Esophagus squamous epithelium (tissue), 5 donors: ENCODE measurements around the gene KCNAB1. TPM values are rescaled to one million over a fixed set of nuclear protein-coding genes. Genes with fewer than 3 reads are reported as not detected.

Experiments used
- DNase-seq: peaks from one replicate; lab custom pipeline; 2025; lab: John Stamatoyannopoulos, UW
- H3K27ac ChIP-seq, 4 donors: fragments of 200-600 bp; sonication (generic); one replicate each; pipeline ENCODE4 v1.5.1; 2016 to 2019; ENCODE audit warnings: mild to moderate bottlenecking in 1 of 4
- H3K27me3 ChIP-seq, 4 donors: fragments of 200-600 bp; sonication (generic); 1 replicate in 3 of 4; 2 replicates in 1 of 4; pipeline versions ENCODE4 v1.5.1 to v1.6.0; 2017 to 2021; ENCODE audit warnings: antibody characterized with exemption in 1 of 4
- H3K36me3 ChIP-seq, 3 donors: fragments of 200-600 bp; sonication (generic); one replicate each; pipeline ENCODE4 v1.5.1; 2016 to 2019
- H3K4me1 ChIP-seq, 3 donors: fragments of 200-600 bp; sonication (generic); one replicate each; pipeline ENCODE4 v1.5.1; 2017 to 2019
- H3K4me3 ChIP-seq, 4 donors: fragments of 200-600 bp; sonication (generic); 1 replicate in 3 of 4; 2 replicates in 1 of 4; pipeline ENCODE4 v1.5.1; 2016 to 2019; ENCODE audit warnings: mild to moderate bottlenecking in 2 of 4, moderate library complexity in 1 of 4
- H3K9me3 ChIP-seq, 3 donors: fragments of 200-600 bp; sonication (generic); one replicate each; pipeline ENCODE4 v1.5.1; 2016 to 2019
- CTCF ChIP-seq, 6 experiments: fragments of 450-650 bp in 4 of 6; fragments of 200-600 bp in 2 of 6; sonication (generic) in 2 of 6; IDR thresholded peaks; one replicate each; pipeline ENCODE4 v1.5.1; 2016 to 2019; ENCODE audit warnings: antibody characterized with exemption in 6 of 6, mild to moderate bottlenecking in 4 of 6, moderate library complexity in 4 of 6
- POLR2A ChIP-seq, 4 donors: fragments of 450-650 bp; IDR thresholded peaks; one replicate each; pipeline ENCODE4 v1.6.1; 2017; ENCODE audit warnings: antibody characterized with exemption in 4 of 4, mild to moderate bottlenecking in 4 of 4, moderate library complexity in 3 of 4
- WGBS, 2 donors: methylation state at CpG; one replicate each; pipeline ENCODE4 v1.1.5; 2018; 5-methylcytosine and 5-hydroxymethylcytosine counted together
- intact Hi-C: fragments of 100-400 bp; cut with DNase I; formaldehyde crosslinking; loops from one replicate; pipeline ENCODE4 v1.15.0; 2022
- total RNA-seq, 4 donors: library from RNA; depleted of rRNA; stranded (reverse); fragments of >200 nt; gene quantifications; one replicate each; pipeline ENCODE4 v1.1.0, GENCODE V29; 2016
- donor health status: DM: yes; HTN: yes; CAD: no.

The KCNAB1 gene
- total RNA-seq, 4 donors from 2014 or later: 0.40 to 6.6 (median 1.3) TPM

GRCh38 chr3:156201411-156202405 lies 81.3 kb downstream of the KCNAB1 start:
- Histone ChIP-seq H3K36me3 (no peaks in the 10 kb centered on the region), H3K27ac (no peak overlapping the region)
- WGBS, 2 donors: 75 to 82% methylated on average over 4 to 5 of the region's 8 CpGs

GRCh38 chr3:156206157-156206556 lies 85.8 kb downstream of the KCNAB1 start:
- TF ChIP-seq CTCF (IDR thresholded peaks at IDR 0.05): no peak
- TF ChIP-seq POLR2A (IDR thresholded peaks at IDR 0.05): no peak
- DNase-seq: no peak

More at GRCh38 chr3:156201411-156202405, 81.3 kb downstream of the KCNAB1 start:
- no peak for TF ChIP-seq POLR2A (IDR thresholded peaks at IDR 0.05)
- TF ChIP-seq CTCF (IDR thresholded peaks at IDR 0.05): no peak
- Histone ChIP-seq H3K4me3 (no peak overlapping the region), H3K4me1 (no peaks in the 10 kb centered on the region), H3K27me3 (peaks cover 0 to 16% (median 0%) of the 10 kb centered on the region in 4 donors), H3K9me3 (no peaks in the 10 kb centered on the region)
- intact Hi-C loops: no loop called here
- no peak for DNase-seq

GRCh38 chr3:156207802-156208685 lies 87.7 kb downstream of the KCNAB1 start:
- TF ChIP-seq CTCF (IDR thresholded peaks at IDR 0.05) (no peak), POLR2A (IDR thresholded peaks at IDR 0.05) (no peak)
- Histone ChIP-seq H3K27ac (no peak overlapping the region), H3K4me3 (no peak overlapping the region), H3K36me3 (no peaks in the 10 kb centered on the region), H3K27me3 (no peaks in the 10 kb centered on the region), H3K4me1 (no peaks in the 10 kb centered on the region), H3K9me3 (no peaks in the 10 kb centered on the region)
- DNase-seq: no peak
- intact Hi-C loops: no loop called here
- WGBS, 2 donors: 49 to 58% methylated on average over 4 of the region's 4 CpGs

More at GRCh38 chr3:156206157-156206556, 85.8 kb downstream of the KCNAB1 start:
- H3K27ac ChIP-seq: no peak overlapping the region
- peaks cover 0 to 5% (median 0%) of the 10 kb centered on the region in 4 donors for H3K27me3 ChIP-seq
- intact Hi-C loops: no loop called here
- H3K36me3 ChIP-seq: no peaks in the 10 kb centered on the region
- H3K4me1 ChIP-seq: no peaks in the 10 kb centered on the region
- H3K4me3 ChIP-seq: no peak overlapping the region
- no peaks in the 10 kb centered on the region for H3K9me3 ChIP-seq

- 70 to 76% methylated on average over 4 of the region's 4 CpGs for WGBS, 2 donors
- no peak for TF ChIP-seq CTCF (IDR thresholded peaks at IDR 0.05)
- TF ChIP-seq POLR2A (IDR thresholded peaks at IDR 0.05): no peak
- no peaks in the 10 kb centered on the region for H3K27me3 ChIP-seq
- intact Hi-C loops: no loop called here
- H3K4me3 ChIP-seq: no peak overlapping the region
- H3K9me3 ChIP-seq: no peaks in the 10 kb centered on the region
- H3K27ac ChIP-seq: no peak overlapping the region
- no peaks in the 10 kb centered on the region for H3K36me3 ChIP-seq
- no peak for DNase-seq
- H3K4me1 ChIP-seq: no peaks in the 10 kb centered on the region
Observed at GRCh38 chr3:156209631-156210335, 89.4 kb downstream of the KCNAB1 start.
